Renal cortex interstitium (tissue), 15 donors: ENCODE results near the gene DBT. TPM values are rescaled to one million over a fixed set of nuclear protein-coding genes. Genes with fewer than 3 reads are reported as not detected.
"Not testable (repeated sequence)": the region's sequence is repeated elsewhere in the genome, so short reads cannot be mapped to it uniquely, and the experiment has no call there.

Experiments used
- DNase-seq, 11 donors: peaks; one replicate each; pipeline ENCODE4 v3.0.0-alpha.2; 2013; ENCODE audit warnings: low read depth in 9 of 11, low spot score in 4 of 11; ENCODE audit errors: extremely low read depth in 1 of 11
- long read RNA-seq, 16 experiments: transcript quantifications; one replicate each; lab custom pipeline, GENCODE V29; 2026
- polyA plus RNA-seq, 3 donors: library from polyadenylated mRNA; unstranded; fragments of 120-200 nt; gene quantifications; one replicate each; pipeline ENCODE4 v1.2.1, GENCODE V29; 2013; ENCODE audit not compliant: insufficient read length in 3 of 3

The DBT gene
- polyA plus RNA-seq: 10 to 100 TPM; 20.2 to 30.0 (median 27.0) TPM
- long read RNA-seq, donor 1, full-length matches to known transcripts: 4 of 4 reads
- long read RNA-seq, donor 1, partial matches to known transcripts: 0 of 4 reads
- long read RNA-seq, donor 1, other reads (novel, unspliced or antisense): 0 of 4 reads
- long read RNA-seq, donor 2, full-length matches to known transcripts: 3 of 3 reads
- long read RNA-seq, donor 2, partial matches to known transcripts: 0 of 3 reads
- long read RNA-seq, donor 2, other reads (novel, unspliced or antisense): 0 of 3 reads
- long read RNA-seq, donor 3, full-length matches to known transcripts: 8 of 8 reads
- long read RNA-seq, donor 3, partial matches to known transcripts: 0 of 8 reads
- long read RNA-seq, donor 3, other reads (novel, unspliced or antisense): 0 of 8 reads
- long read RNA-seq, donor 4, full-length matches to known transcripts: 4 of 4 reads
- long read RNA-seq, donor 4, partial matches to known transcripts: 0 of 4 reads
- long read RNA-seq, donor 4, other reads (novel, unspliced or antisense): 0 of 4 reads
- long read RNA-seq, donor 5: 0 reads
- long read RNA-seq, donor 6, full-length matches to known transcripts: 7 of 41 reads
- long read RNA-seq, donor 6, partial matches to known transcripts: 27 of 41 reads
- long read RNA-seq, donor 6, other reads (novel, unspliced or antisense): 7 of 41 reads
- long read RNA-seq, donor 7, full-length matches to known transcripts: 2 of 2 reads
- long read RNA-seq, donor 7, partial matches to known transcripts: 0 of 2 reads
- long read RNA-seq, donor 7, other reads (novel, unspliced or antisense): 0 of 2 reads
- long read RNA-seq, donor 8, full-length matches to known transcripts: 8 of 8 reads
- long read RNA-seq, donor 8, partial matches to known transcripts: 0 of 8 reads
- long read RNA-seq, donor 8, other reads (novel, unspliced or antisense): 0 of 8 reads
- long read RNA-seq, donor 9, full-length matches to known transcripts: 5 of 22 reads
- long read RNA-seq, donor 9, partial matches to known transcripts: 17 of 22 reads
- long read RNA-seq, donor 9, other reads (novel, unspliced or antisense): 0 of 22 reads
- long read RNA-seq, donor 10, full-length matches to known transcripts: 10 of 10 reads
- long read RNA-seq, donor 10, partial matches to known transcripts: 0 of 10 reads
- long read RNA-seq, donor 10, other reads (novel, unspliced or antisense): 0 of 10 reads
- long read RNA-seq, donor 11, full-length matches to known transcripts: 6 of 6 reads
- long read RNA-seq, donor 11, partial matches to known transcripts: 0 of 6 reads
- long read RNA-seq, donor 11, other reads (novel, unspliced or antisense): 0 of 6 reads
- long read RNA-seq, donor 12, full-length matches to known transcripts: 1 of 1 reads
- long read RNA-seq, donor 12, partial matches to known transcripts: 0 of 1 reads
- long read RNA-seq, donor 12, other reads (novel, unspliced or antisense): 0 of 1 reads
- long read RNA-seq, donor 13, full-length matches to known transcripts: 6 of 6 reads
- long read RNA-seq, donor 13, partial matches to known transcripts: 0 of 6 reads
- long read RNA-seq, donor 13, other reads (novel, unspliced or antisense): 0 of 6 reads
- long read RNA-seq, donor 14, full-length matches to known transcripts: 6 of 6 reads
- long read RNA-seq, donor 14, partial matches to known transcripts: 0 of 6 reads
- long read RNA-seq, donor 14, other reads (novel, unspliced or antisense): 0 of 6 reads
- long read RNA-seq, donor 15, full-length matches to known transcripts: 1 of 1 reads
- long read RNA-seq, donor 15, partial matches to known transcripts: 0 of 1 reads
- long read RNA-seq, donor 15, other reads (novel, unspliced or antisense): 0 of 1 reads
- long read RNA-seq, donor 16, full-length matches to known transcripts: 11 of 16 reads
- long read RNA-seq, donor 16, partial matches to known transcripts: 5 of 16 reads
- long read RNA-seq, donor 16, other reads (novel, unspliced or antisense): 0 of 16 reads

DNA sequence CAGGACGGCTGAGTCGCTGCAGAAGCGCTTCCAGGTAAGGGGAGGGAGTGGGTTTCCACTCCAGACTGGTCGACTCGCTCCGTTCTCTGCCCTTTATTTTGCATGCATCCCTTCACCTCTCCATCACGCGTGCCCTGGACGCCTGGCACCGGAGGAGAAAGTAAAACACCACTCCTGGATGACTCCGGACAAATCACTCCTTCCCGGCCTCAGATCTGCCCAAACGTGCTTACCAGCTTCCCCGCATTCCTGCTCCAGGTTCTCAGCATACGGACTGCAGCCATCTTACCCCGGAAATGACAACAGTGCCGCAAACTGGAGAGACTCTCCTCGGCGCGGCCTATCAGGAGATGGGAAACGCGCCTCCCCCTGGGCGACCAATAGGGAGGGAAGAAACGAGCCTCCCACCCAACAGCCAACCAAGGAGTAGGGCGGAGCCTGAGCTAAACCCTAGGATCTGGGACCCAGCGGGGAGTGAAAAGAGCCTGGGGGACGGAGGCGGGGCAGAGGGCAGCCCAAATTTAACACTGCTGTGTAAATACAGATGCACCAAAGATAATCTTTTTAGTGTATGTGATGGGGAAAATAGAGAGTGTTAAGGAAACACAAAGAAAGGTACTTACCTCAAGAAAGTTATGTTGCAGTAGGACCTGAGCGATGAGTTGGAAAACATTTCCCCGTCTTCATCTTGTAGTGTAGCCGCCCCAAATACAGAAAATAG is at the start of gene DBT:
TSS of gene DBT (minus strand) at position 298 of the 721 bp plus-strand sequence. CDS start at position 284, 14 bp downstream.
- DNase-seq: peak; percentile 85 to 97 (median 92)

DNA sequence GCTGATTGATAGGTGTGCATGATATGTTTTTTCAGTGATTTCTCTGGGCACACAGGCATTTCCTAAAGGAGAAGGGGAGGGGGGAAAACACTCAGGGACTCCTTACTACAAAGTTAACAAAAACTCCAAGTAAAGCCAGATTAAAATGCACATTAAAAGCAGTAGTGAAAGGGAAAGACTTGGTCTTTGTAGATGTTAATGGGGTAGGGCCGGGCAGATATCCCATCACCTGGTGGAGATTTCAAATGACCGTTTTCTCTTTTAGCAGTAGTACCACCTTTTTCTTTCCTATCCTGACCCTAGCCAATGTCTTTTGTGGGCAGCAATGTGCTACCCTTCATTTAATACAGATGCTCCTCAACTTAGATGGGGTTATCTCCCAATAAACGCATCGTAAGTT is 48.9 kb upstream of the DBT start:
- no peak for DNase-seq

DNA sequence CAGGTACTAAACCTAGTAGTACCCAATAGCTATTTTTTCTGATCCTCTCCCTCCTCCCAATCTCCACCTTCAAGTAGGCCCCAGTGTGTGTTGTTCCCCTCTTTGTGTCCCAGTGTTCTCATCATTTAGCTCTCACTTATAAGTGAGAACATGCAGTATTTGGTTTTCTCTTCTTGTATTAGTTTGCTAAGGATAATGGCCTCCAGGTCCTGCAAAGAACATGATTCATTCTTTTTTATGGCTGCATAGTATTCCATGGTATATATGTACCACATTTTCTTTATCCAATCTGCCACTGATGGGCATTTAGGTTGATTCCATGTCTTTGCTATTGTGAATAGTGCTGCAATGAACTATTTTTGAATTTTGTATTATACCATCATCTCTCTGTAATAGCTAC is 47.4 kb upstream of the DBT start:
- not testable (repeated sequence) for DNase-seq

DNA sequence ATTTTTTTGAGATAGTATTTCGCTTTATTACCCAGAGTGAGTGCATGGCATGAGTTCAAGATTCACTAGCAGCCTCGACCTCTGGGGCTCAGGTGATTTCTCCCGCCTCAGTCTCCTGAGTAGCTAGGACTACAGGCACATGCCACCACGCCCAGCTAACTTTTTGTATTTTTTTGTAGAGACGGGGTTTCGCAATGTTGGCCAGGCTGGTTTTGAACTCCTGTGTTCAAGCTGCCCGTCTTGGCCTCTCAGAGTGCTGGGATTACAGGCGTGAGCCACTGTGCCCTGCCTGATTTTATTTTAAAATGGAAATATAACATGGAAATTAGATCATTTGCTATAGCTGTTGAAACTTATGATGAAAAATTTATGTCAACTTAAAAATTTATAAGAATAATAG is 46.5 kb upstream of the DBT start:
- DNase-seq: no peak

DNA sequence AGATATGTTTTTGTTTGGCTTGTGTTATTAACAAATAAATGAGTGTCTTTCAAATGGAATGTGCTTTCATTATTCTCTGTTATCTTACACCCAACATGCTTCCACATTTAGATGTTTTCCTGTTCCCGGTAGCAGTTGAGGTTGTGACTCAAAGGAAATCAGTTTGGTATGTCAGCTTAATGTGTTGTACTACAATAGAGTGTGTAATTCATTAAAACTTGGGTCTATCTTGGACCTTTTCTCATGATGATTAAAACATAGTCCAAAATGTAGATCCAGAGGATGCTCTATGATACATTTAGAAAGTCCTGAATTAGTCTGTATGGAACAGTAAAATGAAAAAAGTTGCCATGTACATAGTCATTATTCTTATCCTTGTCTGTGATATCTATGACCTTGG is 43.1 kb upstream of the DBT start:
- no peak for DNase-seq

DNA sequence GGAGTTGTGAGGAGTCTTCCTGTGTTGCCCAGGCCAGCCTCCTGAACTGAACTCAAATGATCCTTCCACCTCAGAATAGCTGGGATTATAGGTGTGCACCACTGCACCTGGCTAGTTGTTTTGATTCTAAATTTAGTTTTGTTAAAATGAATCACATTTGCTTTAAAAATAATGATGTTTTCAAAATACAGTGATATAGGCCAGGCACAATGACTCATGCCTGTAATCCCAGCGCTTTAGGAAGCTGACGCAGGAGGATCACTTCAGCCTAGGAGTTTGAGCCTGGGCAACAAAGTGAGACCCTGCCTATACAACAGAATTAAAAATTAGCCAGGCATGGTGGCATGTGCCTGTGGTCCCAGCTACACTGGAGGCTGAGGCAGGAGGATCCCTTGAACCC is 40.7 kb upstream of the DBT start:
- no peak for DNase-seq

DNA sequence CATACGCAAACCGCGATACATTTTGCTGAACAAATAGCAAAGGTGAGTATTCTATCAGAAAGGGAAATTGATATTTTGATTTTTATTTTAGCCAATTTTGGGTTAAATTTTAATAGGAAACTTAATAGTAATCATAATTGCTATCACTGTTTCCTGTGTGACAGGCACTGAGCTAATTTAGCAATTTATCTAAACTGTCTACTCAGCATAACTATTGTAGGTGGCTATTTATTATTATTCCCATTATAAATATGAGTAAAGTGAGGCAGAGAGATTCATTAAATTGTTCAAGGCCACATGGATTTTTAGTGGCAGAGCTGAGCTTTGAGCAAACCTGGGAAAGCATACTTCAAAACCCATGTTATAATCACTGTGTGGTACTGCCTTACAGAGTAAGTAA is 37.5 kb upstream of the DBT start:
- DNase-seq: no peak

DNA sequence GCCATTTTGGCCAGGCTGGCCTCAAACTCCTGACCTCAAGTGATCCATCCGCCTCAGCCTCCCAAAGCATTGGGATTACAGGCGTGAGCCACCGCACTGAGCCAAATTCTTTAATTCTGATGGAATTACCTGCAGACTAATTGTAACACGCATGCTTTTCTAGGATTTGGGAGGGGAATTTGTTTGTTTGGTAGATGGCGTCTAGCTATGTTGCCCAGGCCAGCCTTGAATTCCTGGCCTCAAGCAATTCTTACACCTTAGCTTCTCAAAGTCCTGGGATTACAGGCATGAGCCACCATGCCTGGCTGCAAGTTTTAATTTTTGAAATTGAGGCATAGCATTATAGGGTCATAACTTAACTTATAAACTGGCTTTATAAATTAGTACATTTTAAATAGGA is 35.0 kb upstream of the DBT start:
- no peak for DNase-seq

DNA sequence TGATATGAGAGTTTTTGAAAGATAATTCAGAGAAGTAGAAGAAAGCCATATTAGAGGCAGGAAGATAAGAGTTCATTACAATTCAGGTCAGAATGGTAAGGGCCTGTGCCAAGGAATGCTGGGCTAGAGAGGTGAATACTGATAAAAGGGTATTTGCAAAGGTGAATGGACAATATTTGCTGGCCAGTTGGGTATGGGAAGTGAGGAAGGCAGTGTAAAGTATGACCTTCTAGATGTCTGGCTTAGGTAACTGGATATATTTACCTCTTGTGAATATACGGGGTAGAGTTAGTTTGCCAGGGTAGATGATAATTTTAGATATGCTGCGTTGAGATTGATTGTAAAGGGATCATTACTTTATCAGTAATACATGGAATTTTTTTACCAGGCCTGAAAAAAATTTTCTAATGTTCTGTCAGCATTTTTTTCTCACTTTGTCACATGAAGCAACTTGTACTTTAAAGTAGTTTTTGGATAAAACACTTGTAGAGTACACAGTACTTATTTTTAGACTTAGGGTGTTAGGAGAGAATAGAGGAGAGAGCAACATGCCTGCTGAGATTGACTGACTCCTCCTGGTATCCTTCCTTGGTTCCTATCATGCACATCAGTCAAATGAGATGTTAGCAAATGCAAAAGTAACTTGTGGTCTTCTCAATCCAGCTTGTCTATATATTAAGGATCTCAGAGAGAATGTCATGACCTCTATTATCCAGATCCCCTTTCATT is 30.5 kb upstream of the DBT start:
- no peak for DNase-seq

DNA sequence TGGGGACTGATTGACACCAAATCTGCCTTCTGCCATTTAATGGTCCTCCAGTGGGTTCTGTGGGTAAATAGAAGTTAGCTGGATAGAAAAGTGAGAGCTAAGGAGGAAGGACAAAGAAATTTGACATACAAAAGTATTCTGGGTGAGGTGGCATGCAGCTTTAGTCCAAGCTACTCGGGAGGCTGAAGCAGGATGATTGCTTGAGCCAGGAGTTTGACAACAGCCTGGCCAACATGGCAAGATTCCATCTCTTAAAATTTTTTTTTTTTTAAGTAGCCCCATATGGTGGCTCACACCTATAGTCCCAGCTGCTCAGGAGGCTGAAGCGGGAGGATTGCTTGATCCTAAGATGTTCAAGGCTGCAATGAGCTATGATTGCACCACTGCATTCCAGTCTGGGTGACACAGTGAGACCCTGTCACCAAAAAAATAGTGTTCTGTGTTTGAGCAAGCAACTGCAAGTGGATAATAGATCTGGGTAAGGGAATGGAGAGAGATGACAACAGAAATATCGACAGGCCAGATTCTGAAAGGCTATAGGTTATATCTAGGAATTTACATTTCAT is 29.8 kb upstream of the DBT start:
- DNase-seq: no peak

DNA sequence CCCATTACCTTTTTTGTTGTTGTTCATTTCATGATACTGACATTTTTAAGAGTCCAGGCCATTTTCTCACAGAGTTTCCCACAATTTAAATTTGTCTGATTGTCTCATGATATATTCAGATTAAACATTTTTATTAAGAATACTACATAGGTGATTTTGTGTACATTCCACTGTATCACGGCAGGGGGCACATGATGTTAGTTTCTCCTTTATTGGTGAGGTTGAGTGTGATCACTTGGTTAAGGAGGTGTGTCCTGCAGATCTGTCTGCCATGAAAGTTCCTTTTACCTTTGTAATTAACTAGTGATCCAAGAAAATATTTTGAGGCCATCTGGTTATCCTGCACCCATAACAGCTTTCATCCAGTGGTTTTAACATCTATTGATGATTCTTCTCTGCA is 28.2 kb upstream of the DBT start:
- DNase-seq: no peak

DNA sequence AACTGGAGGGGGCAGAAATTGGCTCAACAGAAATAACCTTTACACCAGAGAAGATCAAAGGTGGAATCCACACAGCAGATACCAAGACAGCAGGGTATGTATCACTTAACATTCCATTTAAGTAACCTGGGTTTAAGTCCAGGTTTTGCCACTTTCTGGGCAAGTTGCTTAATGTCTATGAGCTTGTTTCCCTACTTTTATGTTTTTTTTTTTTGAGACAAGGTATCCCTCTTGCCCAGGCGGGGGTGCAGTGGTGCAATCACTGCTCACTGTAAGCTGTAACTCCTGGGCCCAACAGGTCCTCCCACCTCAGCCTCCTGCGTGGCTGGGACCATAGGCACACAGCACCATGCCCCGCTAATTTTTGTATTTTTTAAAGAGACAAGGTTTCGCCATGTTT is 18.6 kb upstream of the DBT start:
- no peak for DNase-seq

DNA sequence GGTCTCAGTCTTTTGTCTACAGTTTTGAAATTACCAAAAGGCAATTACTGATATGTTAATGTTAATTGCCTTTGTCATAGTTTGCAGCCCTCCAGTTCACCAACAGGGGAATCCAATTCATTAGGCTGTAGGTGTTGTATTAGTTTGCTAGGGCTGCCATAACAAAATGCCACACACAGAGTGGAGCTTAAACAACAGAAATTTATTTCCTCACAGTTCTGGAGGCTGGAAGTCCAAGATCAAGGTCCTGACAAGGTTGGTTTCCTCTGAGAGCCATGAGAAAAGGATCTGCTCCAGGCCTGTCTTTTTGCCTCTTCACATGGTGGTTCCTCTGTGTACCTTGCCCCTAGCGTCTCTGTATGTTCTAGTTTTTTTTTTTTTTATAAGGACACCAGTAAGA is 17.6 kb upstream of the DBT start:
- no peak for DNase-seq

DNA sequence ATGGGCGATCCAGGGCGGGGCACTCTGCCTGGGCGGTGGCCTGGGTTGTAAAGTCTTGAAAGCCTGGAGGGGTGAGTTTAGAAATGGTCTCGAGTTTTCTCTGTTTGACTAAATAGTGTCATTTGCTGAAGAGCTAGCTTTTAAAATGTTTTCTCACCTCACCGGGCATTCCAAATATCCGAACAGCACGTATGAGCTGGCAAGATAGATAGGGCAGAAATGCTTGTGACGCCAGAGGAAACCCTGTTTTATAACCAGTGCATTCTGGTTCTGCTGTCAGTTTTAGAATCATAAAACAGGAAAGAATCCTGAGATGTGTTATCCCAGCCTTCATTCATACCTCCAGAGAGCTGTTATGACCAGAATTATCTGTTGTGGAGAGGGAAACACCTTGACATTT is 17.1 kb upstream of the DBT start:
- DNase-seq: peak in 1 of 11 donors; percentile 2

DNA sequence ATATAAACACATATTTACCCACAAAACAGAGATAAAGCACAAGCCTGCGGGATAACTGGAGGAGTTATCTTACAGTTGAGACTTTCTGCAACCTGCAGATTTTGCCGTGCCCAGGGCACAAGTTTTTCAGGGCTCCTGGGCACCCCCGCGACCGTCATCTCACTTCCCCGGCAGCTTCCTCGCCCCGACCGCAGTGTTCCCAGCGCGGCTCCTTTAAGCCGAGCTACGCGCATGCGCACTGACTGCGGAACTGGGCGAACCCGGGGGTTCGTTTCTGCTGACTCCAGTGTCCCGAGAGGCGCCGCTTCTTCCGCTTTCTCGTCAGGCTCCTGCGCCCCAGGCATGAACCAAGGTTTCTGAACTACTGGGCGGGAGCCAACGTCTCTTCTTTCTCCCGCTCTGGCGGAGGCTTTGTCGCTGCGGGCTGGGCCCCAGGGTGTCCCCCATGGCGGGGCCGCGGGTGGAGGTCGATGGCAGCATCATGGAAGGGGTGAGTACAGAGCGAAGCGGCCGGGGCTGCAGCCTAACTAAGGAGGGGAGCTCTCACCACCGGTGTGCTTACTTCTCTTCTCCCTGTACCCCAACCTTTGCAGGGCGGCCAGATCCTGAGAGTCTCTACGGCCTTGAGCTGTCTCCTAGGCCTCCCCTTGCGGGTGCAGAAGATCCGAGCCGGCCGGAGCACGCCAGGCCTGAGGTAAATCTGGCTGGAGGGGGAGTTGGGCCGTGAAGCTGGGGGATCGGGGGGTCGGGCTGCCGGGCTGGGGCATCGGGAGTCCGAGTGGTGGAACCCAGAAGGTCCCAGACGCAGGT is 16.5 kb upstream of the DBT start, which contains the start of gene RTCA:
TSS of gene RTCA (plus strand) at position 286 of the 810 bp plus-strand sequence. CDS start at position 446, 160 bp downstream.
- peak; percentile 79 to 95 (median 92) for DNase-seq
